T-helper 17 cell (primary cell): ENCODE data around the gene GIGYF2. TPM values are rescaled to one million over a fixed set of nuclear protein-coding genes. Genes with fewer than 3 reads are reported as not detected.

Experiments
- ATAC-seq: fragments of 150-1000 bp; cut with Tn5 transposase; 2 replicates; pipeline ENCODE4 v1.10.0; 2021; ENCODE audit warnings: mild to moderate bottlenecking, moderate library complexity
- DNase-seq, 3 donors: peaks; one replicate each; pipeline versions ENCODE4 v3.0.0 to v3.0.0-alpha.2; 2020 to 2021
- H3K9me3 ChIP-seq: one replicate; pipeline ENCODE4 v1.7.0; 2013; ENCODE audit warnings: low read length, mild to moderate bottlenecking; ENCODE audit not compliant: control insufficient read depth, poor library complexity, severe bottlenecking
- H3K27ac Mint-ChIP-seq: one replicate; pipeline ENCODE4 v1.8.0; 2022; ENCODE audit warnings: mild to moderate bottlenecking, moderate library complexity, mixed read lengths
- H3K27me3 Mint-ChIP-seq: one replicate; pipeline ENCODE4 v1.8.0; 2022; ENCODE audit warnings: mixed read lengths
- H3K36me3 Mint-ChIP-seq: one replicate; pipeline ENCODE4 v1.8.0; 2022; ENCODE audit warnings: low read depth, mixed read lengths
- H3K4me1 Mint-ChIP-seq: one replicate; pipeline ENCODE4 v1.8.0; 2022; ENCODE audit warnings: mild to moderate bottlenecking, mixed read lengths
- H3K4me3 Mint-ChIP-seq: one replicate; pipeline ENCODE4 v1.8.0; 2022; ENCODE audit warnings: mild to moderate bottlenecking, moderate library complexity, mixed read lengths
- total RNA-seq, 4 donors: library from RNA in 2 of 4; stranded (reverse) in 2 of 4; gene quantifications; one replicate each; pipeline ENCODE4 v1.2.3 and lab custom pipeline; 2022 to 2026

Gene GIGYF2
- total RNA-seq, 2 donors from 2014 or later = 55.9 to 62.9 TPM

DNA sequence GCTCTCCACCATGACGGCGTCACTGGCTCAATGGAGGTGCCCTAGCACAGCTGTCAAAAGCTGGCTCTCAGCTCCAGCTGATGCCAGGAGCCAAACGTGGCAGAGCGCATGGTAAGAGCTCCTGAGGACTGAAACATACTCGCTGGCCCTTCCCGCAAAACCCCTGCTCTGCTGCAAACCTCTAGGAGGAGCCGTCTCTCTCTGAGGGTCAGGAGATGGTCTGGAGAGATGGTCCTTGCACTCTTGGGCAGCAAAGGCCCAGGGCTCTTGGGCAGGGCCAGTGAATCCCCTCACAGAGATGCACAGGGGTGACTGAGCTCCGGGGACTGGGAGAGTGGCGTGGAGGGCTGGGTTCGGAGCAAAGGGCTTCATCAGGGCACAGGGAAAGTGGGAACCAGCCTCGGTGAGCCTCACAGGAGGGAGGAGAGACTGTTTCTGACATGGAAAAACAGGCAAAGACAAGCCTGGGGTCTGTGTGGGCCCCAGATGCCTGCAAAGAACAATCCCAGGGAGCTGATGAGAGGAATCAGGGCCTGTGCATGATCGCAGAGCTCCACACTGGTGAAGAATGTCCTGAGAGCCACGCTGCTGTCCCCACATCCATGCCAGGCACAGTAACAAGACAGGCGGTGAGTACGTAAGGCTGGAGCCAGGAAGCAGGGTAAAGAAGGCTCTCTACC, 190.2 kb downstream of the GIGYF2 start:
- Mint-ChIP-seq H3K27me3 (peaks cover 37% of the 10 kb centered on the region), H3K36me3 (no peaks in the 10 kb centered on the region)

DNA sequence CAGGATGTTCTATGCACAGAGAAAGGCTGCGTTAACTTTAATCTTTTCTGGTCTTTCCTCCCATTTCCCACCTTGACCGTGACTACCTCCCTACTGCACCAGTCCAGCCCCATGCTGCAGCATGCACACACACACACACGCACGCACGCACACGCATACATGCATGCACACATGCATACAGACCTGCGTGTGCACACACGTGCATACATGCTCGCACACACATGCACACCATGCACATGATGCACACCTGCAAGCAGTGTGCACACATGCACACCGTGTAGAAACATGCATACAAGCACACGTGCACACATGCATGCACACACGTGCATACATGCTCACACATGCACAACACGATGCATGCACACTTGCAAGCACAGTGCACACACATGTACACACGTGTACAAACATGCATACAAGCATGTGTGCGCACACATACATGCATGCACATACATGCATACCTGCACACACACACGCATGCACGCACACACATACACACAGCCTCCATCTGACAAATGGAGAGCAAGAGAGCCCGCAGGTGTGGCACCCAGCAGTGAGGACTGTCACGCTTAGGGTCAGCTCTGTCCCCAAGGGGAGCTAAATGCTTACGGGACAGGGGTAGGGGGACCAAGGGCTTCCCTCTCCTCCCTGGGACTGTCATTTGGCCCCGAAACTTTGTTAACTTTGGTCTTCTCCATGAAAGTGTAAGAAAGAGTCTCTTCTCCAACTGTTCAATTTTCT, 191.1 kb downstream of the GIGYF2 start:
- ATAC-seq = no peak
- H3K4me1 Mint-ChIP-seq = peaks cover 10% of the 10 kb centered on the region
- no peaks in the 10 kb centered on the region for H3K9me3 ChIP-seq
- DNase-seq = no peak
- no peak overlapping the region for H3K4me3 Mint-ChIP-seq
- H3K36me3 Mint-ChIP-seq = no peaks in the 10 kb centered on the region
- H3K27ac Mint-ChIP-seq = no peak overlapping the region
- peaks cover 47% of the 10 kb centered on the region for H3K27me3 Mint-ChIP-seq

More for the DNA sequence above, 190.2 kb downstream of the GIGYF2 start:
- DNase-seq = no peak
- ATAC-seq = no peak
- Mint-ChIP-seq H3K27ac (no peak overlapping the region), H3K4me3 (no peak overlapping the region), H3K4me1 (peaks cover 10% of the 10 kb centered on the region)
- no peaks in the 10 kb centered on the region for H3K9me3 ChIP-seq

DNA sequence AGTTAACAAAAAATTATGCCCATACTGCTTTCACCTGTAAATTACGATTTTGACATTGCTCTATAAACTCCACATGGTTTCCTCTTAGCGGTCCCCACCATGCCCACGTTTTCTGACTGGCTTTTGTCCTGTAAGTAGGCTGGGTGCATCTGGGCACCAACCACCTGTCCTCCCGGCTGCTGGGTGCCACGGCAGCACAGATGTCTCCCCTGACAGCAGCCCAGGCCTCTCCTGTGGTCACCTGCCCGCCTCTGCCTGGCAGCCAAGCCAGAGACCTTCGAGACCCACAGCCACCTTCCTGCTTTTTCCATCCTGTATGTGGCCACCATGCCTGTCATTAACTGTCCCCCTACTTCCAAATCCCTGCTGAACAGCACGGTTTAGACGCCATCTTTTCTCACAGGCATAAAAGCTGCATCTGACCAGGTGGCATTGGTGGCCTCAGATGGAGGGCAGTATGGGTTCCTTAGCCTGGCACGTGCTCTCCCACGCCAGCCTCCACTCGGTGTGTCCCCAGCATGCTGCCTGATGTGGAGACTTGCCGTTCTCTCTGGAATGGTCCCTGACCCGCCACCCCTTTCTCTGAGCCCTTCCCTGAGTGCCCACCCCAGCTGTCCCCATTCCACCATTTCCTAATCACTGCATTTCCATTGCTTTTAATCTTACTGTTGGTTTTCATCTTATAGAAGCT, 191.9 kb downstream of the GIGYF2 start:
- Mint-ChIP-seq H3K27ac (no peak overlapping the region), H3K4me3 (no peak overlapping the region), H3K36me3 (no peaks in the 10 kb centered on the region), H3K27me3 (peaks cover 47% of the 10 kb centered on the region), H3K4me1 (peaks cover 10% of the 10 kb centered on the region)
- DNase-seq (no peak), ATAC-seq (no peak)
- no peaks in the 10 kb centered on the region for H3K9me3 ChIP-seq

DNA sequence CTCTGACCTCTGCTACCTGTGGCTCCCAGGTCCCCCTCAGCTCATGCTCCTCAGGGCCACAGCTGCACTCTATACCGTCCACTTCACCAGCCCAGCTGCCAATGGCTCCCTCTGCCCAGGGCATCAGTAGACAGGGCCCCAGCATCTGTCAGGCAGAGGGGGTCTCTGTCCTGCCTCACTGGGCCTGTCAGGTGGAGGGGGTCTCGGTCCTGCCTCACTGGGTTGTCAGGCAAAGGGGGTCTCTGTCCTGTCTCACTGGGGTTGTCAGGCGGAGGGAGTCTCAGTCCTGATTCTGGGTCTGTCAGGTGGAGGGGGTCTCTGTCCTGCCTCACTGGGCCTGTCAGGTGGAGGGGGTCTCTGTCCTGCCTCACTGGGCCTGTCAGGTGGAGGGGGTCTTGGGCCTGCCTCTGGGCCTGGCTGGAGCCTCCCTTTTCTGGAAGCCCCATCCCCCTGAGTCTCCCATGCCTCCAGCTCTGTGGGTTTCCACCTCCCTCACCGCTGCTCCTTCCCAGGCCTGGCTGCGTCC, 192.8 kb downstream of the GIGYF2 start:
- ATAC-seq (no peak), DNase-seq (no peak)
- Mint-ChIP-seq H3K36me3 (no peaks in the 10 kb centered on the region), H3K4me3 (no peak overlapping the region), H3K27ac (no peak overlapping the region), H3K27me3 (peaks cover 47% of the 10 kb centered on the region), H3K4me1 (peaks cover 10% of the 10 kb centered on the region)
- no peaks in the 10 kb centered on the region for H3K9me3 ChIP-seq

DNA sequence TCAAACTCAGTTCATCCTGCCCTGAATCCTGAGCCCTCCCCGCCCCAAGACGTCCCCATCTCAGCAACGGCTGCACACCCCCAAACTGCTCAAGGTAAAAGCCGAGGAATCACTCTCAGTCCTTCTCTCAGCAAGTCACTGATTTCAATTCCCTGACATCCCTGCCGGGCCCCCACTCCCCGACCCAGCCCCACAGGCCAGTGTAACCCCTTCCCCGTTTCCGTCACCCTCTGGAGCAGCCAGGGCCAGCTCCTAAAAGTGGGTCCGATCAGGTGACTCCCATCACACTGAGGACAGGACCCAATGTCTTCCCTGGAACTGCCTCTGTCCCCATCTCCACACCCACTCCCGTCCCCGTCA, 193.4 kb downstream of the GIGYF2 start:
- no peak overlapping the region for H3K4me3 Mint-ChIP-seq
- H3K27me3 Mint-ChIP-seq = peaks cover 47% of the 10 kb centered on the region
- H3K4me1 Mint-ChIP-seq = peaks cover 10% of the 10 kb centered on the region
- DNase-seq (no peak), ATAC-seq (no peak)
- H3K27ac Mint-ChIP-seq = no peak overlapping the region
- H3K36me3 Mint-ChIP-seq = no peaks in the 10 kb centered on the region
- no peaks in the 10 kb centered on the region for H3K9me3 ChIP-seq

DNA sequence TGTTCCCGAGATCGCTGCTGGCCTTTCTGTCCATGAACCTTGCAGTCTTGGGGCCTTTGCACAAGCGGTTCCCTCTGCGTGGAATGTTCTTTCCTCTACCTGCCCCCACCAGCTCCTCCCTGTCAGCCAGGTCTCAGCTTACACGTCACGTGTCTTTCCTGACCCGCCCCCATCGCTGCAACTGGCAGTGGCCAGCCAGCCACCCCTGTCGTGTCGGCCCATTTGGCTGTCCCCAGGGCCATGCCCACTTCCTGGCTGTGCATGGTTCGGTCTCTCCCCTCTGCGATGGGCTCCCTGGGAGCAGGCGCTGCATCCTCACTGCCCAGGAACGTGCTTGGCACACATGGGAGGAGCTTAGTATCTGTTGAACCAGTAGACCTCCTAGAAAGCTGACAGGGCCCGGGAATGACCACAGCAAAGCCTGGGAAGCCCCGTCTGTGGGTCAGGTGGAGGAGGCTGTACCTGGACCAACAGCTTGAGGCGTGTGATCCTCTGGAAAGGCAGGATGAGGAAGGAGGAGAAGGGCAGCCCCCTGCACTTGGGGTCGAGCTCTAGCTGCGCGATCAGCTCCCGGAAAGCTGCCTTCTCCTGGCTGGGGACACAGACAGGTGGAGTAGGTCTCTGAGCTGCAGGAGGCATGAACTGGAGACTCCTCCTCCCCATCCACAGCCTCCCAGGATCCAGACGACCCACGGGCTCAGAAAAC, 193.9 kb downstream of the GIGYF2 start:
- no peak for ATAC-seq
- Mint-ChIP-seq H3K27ac (no peak overlapping the region), H3K36me3 (no peaks in the 10 kb centered on the region), H3K27me3 (peaks cover 44% of the 10 kb centered on the region), H3K4me3 (peak overlapping the region; percentile 21), H3K4me1 (peaks cover 8% of the 10 kb centered on the region)
- no peaks in the 10 kb centered on the region for H3K9me3 ChIP-seq
- no peak for DNase-seq

DNA sequence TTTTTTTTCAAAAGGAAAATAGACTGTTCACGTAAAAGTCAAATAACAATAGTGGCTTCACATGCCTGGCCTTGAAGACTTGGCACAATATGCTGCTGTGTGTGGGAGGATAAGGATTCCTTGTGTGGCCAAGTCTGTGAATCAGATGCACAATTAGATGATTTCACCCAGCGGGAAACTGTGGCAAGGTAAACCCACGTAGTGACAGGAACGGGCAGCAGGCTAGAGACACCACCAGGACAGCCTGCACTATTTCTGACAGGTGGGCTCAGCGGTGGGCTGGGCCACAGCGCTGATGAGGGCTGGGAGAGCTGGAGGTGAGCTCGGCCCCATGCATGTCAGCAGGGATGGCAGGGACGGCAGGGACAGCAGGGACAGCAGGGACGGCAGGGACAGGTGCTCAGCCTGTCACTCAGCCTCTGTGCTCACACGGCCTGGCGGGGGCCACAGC, 194.5 kb downstream of the GIGYF2 start:
- Mint-ChIP-seq H3K4me3 (no peak overlapping the region), H3K27ac (no peak overlapping the region), H3K4me1 (peaks cover 6% of the 10 kb centered on the region), H3K27me3 (peaks cover 41% of the 10 kb centered on the region), H3K36me3 (no peaks in the 10 kb centered on the region)
- no peaks in the 10 kb centered on the region for H3K9me3 ChIP-seq
- no peak for ATAC-seq
- no peak for DNase-seq

DNA sequence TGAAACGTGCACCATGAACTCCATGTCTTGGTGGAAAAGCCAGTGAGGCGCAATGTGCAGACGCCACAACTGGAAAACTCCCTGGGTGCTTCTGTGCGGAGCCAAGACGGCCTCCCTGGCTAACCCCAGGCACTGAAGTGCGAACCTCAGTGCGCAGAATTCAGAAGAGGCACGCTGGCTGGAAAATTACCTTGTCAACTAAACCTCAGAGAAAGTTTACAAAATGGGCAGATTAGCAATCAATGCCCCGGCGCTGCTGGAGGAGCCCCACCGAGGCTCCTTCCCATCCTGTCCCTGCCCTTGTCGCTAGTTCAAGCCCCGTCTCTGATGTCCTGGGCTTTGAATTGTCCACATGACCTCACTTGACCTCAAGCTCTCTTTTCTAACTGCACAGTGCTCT, 195.1 kb downstream of the GIGYF2 start:
- no peak for DNase-seq
- no peak for ATAC-seq
- H3K9me3 ChIP-seq = no peaks in the 10 kb centered on the region
- no peak overlapping the region for H3K27ac Mint-ChIP-seq
- no peaks in the 10 kb centered on the region for H3K36me3 Mint-ChIP-seq
- H3K27me3 Mint-ChIP-seq = peaks cover 41% of the 10 kb centered on the region
- H3K4me1 Mint-ChIP-seq = peaks cover 6% of the 10 kb centered on the region
- no peak overlapping the region for H3K4me3 Mint-ChIP-seq

DNA sequence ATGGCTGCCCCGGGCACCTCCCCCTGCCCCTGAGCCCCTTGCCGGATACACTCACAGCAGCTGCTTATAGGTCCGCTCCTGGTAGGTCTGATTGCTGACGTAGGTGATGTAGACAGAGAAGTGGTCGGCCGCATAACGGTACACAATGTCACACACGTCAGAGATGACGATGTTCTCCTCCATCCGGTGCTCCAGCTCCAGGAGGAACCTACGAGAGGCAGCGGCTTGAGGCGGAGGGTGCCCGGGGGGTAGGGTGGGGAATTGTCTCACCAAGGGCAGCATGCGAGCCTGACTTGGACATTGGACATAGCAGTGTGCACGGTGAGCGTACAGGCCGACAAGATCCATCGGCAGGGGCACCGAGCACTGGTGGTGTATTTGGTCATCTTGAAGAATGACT, 195.7 kb downstream of the GIGYF2 start:
- ATAC-seq = no peak
- H3K9me3 ChIP-seq = no peaks in the 10 kb centered on the region
- Mint-ChIP-seq H3K4me3 (no peak overlapping the region), H3K27me3 (peaks cover 41% of the 10 kb centered on the region), H3K4me1 (peaks cover 6% of the 10 kb centered on the region), H3K27ac (no peak overlapping the region), H3K36me3 (no peaks in the 10 kb centered on the region)
- no peak for DNase-seq

DNA sequence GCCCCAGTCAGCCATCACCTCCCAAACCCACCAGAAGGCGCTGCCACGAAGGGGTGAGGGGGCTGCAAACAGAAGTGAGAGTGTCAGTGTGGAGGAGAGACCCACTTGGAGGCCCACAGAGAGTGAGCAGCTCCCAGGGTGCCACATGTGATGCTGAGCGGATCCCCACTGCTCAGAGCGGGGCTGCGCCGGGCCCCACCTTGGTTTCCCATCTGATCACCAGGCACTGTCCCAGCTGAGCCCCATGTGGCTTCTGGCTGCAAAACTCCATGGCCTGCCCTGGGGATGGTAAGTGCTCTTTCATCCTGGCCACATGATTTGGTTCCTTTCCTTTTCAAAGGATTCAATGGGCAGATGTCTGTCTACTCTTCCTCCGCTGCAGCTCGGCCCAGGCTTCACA, 196.7 kb downstream of the GIGYF2 start:
- no peaks in the 10 kb centered on the region for H3K9me3 ChIP-seq
- Mint-ChIP-seq H3K27me3 (peaks cover 39% of the 10 kb centered on the region), H3K27ac (no peak overlapping the region), H3K36me3 (no peaks in the 10 kb centered on the region), H3K4me1 (peaks cover 6% of the 10 kb centered on the region), H3K4me3 (no peak overlapping the region)
- ATAC-seq (no peak), DNase-seq (no peak)

DNA sequence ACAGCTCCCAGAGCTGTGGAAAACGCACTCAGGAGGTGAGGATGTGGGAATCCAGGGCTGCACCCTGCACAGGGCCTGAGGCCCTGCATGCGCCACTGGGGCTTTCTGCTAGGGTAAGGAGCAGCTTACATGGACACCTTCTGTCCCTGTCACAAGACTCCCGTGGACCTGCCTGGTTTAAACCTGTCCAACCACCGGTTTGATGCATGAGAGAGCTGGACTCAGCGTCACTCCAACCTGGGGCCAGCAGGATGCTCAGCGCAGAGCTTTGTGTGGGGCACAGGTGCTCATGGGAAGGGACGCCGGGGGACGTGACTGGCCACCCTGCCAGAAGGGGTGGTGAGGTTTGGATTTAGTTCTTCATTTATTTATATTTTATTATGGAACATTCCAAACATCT, 197.1 kb downstream of the GIGYF2 start:
- Mint-ChIP-seq H3K27me3 (peaks cover 37% of the 10 kb centered on the region), H3K36me3 (no peaks in the 10 kb centered on the region), H3K27ac (no peak overlapping the region), H3K4me3 (no peak overlapping the region), H3K4me1 (peaks cover 5% of the 10 kb centered on the region)
- no peak for ATAC-seq
- DNase-seq = no peak
- no peaks in the 10 kb centered on the region for H3K9me3 ChIP-seq

DNA sequence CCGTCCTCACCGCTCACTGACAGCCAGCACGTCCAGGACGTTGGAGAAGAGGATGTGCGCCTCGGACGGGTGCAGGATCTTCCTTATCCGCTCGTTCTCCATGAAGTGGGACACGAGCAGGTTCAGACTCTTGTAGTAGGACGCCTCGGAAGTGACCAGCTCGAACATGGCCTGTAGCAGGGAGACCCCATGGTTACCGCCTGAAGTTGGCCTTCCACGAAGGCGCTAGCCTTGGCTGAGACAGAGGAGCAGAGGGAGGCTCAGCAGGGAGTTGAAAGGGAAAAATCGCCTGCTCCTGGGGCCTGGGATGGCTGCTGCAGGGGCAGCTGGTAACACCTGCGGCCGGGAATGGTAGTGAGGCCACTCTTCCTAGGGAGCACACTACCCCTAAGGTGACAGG, 197.6 kb downstream of the GIGYF2 start:
- Mint-ChIP-seq H3K4me1 (peaks cover under 1% of the 10 kb centered on the region), H3K27me3 (peaks cover 35% of the 10 kb centered on the region), H3K27ac (no peak overlapping the region), H3K4me3 (no peak overlapping the region), H3K36me3 (no peaks in the 10 kb centered on the region)
- DNase-seq = no peak
- H3K9me3 ChIP-seq = no peaks in the 10 kb centered on the region
- ATAC-seq = no peak

DNA sequence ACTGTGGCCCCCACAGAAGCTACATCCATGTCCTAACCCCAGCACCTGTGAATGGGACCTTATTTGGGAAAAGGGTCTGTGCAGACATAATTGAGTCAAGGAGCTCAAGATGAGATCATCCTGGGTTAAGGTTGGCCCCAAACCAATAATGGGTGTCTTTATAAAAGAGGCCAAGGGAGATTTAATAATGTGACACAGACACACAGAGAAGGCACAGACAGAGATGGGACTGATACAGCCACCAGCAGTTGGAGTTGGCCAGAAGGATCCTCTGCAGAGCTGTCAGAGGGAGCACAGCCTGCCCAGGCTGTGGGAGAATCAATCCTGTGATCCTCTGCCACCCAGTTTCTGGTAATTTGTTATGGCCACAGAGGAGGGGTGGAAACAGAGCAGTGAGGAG, 199.0 kb downstream of the GIGYF2 start:
- H3K27me3 Mint-ChIP-seq = peaks cover 22% of the 10 kb centered on the region
- no peak overlapping the region for H3K4me3 Mint-ChIP-seq
- no peak for ATAC-seq

More for the DNA sequence above, 199.0 kb downstream of the GIGYF2 start:
- H3K36me3 Mint-ChIP-seq = no peaks in the 10 kb centered on the region
- H3K27ac Mint-ChIP-seq = no peak overlapping the region
- H3K4me1 Mint-ChIP-seq = no peaks in the 10 kb centered on the region
- DNase-seq = no peak
- H3K9me3 ChIP-seq = no peaks in the 10 kb centered on the region
